HCT116 (cell line): ENCODE measurements around the gene KIF26B. TPM values are rescaled to one million over a fixed set of nuclear protein-coding genes. Genes with fewer than 3 reads are reported as not detected.

Experiments
- ATAC-seq: fragments of 200-7000 bp; cut with Tn5 transposase; 2 replicates; pipeline ENCODE4 v1.9.1; 2020; ENCODE audit warnings: mild to moderate bottlenecking, moderate library complexity
- BruUV-seq: library from RNA; stranded (reverse); fragments of 400-500 nt; replicated peaks from 2 replicates; lab custom pipeline; 2021; lab: Mats Ljungman, UMichigan
- CTCF ChIA-PET: fragments of 300-600 bp; sonication (Branson Sonifier 250); formaldehyde crosslinking; loops from one replicate; lab custom pipeline; 2021; ENCODE audit warnings: antibody characterized with exemption; lab: Charles Lee
- POLR2A ChIA-PET: fragments of 300-600, 350-600 bp; sonication (Branson Sonifier 250); formaldehyde crosslinking; loops from one replicate; lab custom pipeline; 2021; ENCODE audit warnings: antibody characterized with exemption; lab: Charles Lee
- RAD21 ChIA-PET, 2 experiments: fragments of 300-600 bp; sonication (Branson Sonifier 250); formaldehyde crosslinking; loops; one replicate each; lab custom pipeline; 2023; ENCODE audit warnings: low total read pairs in 2 of 2; ENCODE audit not compliant: uncharacterized antibody in 2 of 2, unreplicated experiment in 2 of 2, low non-redundant PET in 1 of 2; lab: Charles Lee
- DNase-seq: peaks from one replicate; pipeline ENCODE4 v3.0.0-alpha.2; 2010; ENCODE audit warnings: low read depth, low spot score
- H2AFZ ChIP-seq: fragments of 200-600 bp; shearing (Covaris generic), sonication (generic); 2 replicates; pipeline ENCODE4 v1.6.1; 2017; ENCODE audit warnings: low read depth, mixed run types, mixed read lengths, antibody characterized with exemption, low read length; ENCODE audit not compliant: poor library complexity, severe bottlenecking
- H3K27ac ChIP-seq: 2 replicates; pipeline ENCODE4 v1.5.1; 2012; ENCODE audit warnings: low read depth, low read length
- H3K27me3 ChIP-seq: fragments of 200-600 bp; sonication (generic); 2 replicates; pipeline ENCODE4 v1.6.1; 2016; ENCODE audit warnings: mixed run types, low read length, mixed read lengths; ENCODE audit not compliant: insufficient read depth
- H3K36me3 ChIP-seq, 2 experiments: fragments of 200-500 bp in 1 of 2; fragments of 200-600 bp in 1 of 2; sonication (Bioruptor generic) in 1 of 2; sonication (generic) in 1 of 2; 2 replicates each; pipeline versions ENCODE4 v1.5.1 to v1.6.1; 2014 to 2016; ENCODE audit warnings: low read length in 2 of 2, inconsistent platforms in 1 of 2, mixed read lengths in 1 of 2, mixed run types in 1 of 2; ENCODE audit not compliant: insufficient read depth in 2 of 2, control insufficient read depth in 1 of 2
- H3K4me1 ChIP-seq, 2 experiments: fragments of 200-600 bp in 1 of 2; sonication (generic) in 1 of 2; 2 replicates each; pipeline versions ENCODE4 v1.5.1 to v1.6.1; 2012 to 2017; ENCODE audit warnings: low read length in 2 of 2, inconsistent platforms in 1 of 2, mild to moderate bottlenecking in 1 of 2, mixed read lengths in 1 of 2, mixed run types in 1 of 2, moderate library complexity in 1 of 2; ENCODE audit not compliant: insufficient read depth in 2 of 2, control insufficient read depth in 1 of 2
- H3K4me2 ChIP-seq: fragments of 200-600 bp; sonication (generic); 2 replicates; pipeline ENCODE4 v1.6.1; 2017; ENCODE audit warnings: mixed run types, low read length, mixed read lengths
- H3K4me3 ChIP-seq, 2 experiments: fragments of 200-600 bp in 1 of 2; sonication (generic) in 1 of 2; replicated peaks in 1 of 2; 2 replicates each; pipeline ENCODE4 v1.5.1; 2011 to 2016; ENCODE audit warnings: low read length in 2 of 2, control low read depth in 1 of 2, low read depth in 1 of 2, mild to moderate bottlenecking in 1 of 2, mixed read lengths in 1 of 2, mixed run types in 1 of 2
- H3K79me2 ChIP-seq: fragments of 200-600 bp; sonication (generic); 2 replicates; pipeline ENCODE4 v1.6.1; 2017; ENCODE audit warnings: mild to moderate bottlenecking, mixed run types, low read length, moderate library complexity, mixed read lengths; ENCODE audit not compliant: insufficient read depth
- H3K9ac ChIP-seq: fragments of 200-600 bp; sonication (generic); 2 replicates; pipeline ENCODE4 v1.6.1; 2016; ENCODE audit warnings: low read length, mixed read lengths
- H3K9me2 ChIP-seq: fragments of 200-600 bp; sonication (generic), shearing (Covaris generic); 2 replicates; pipeline ENCODE4 v1.6.1; 2017; ENCODE audit warnings: mixed run types, mild to moderate bottlenecking, moderate library complexity; ENCODE audit not compliant: insufficient read depth
- H3K9me3 ChIP-seq, 2 experiments: fragments of 200-500 bp in 1 of 2; fragments of 200-600 bp in 1 of 2; sonication (Bioruptor generic) in 1 of 2; sonication (generic) in 1 of 2; 2 replicates each; pipeline ENCODE4 v1.6.1; 2014 to 2017; ENCODE audit warnings: low read length in 2 of 2, mixed read lengths in 2 of 2, inconsistent platforms in 1 of 2, low read depth in 1 of 2, mild to moderate bottlenecking in 1 of 2, mixed run types in 1 of 2, moderate library complexity in 1 of 2; ENCODE audit not compliant: control insufficient read depth in 1 of 2, insufficient read depth in 1 of 2
- H4K20me1 ChIP-seq: fragments of 200-600 bp; sonication (generic), shearing (Covaris generic); 2 replicates; pipeline ENCODE4 v1.6.1; 2017; ENCODE audit warnings: mixed run types, mild to moderate bottlenecking, moderate library complexity; ENCODE audit not compliant: insufficient read depth
- CEBPB ChIP-seq: IDR thresholded peaks from 2 replicates; pipeline ENCODE4 v1.6.1; 2012; ENCODE audit warnings: low read depth
- ELF1 ChIP-seq: IDR thresholded peaks from 2 replicates; pipeline ENCODE4 v1.6.1; 2012; ENCODE audit warnings: low read depth, borderline replicate concordance
- EZH2 ChIP-seq: fragments of 200-600 bp; sonication (generic); IDR thresholded peaks from 2 replicates; pipeline ENCODE4 v1.6.1; 2017; ENCODE audit warnings: antibody characterized with exemption, mixed run types
- EZH2phosphoT487 ChIP-seq: fragments of 200-600 bp; IDR thresholded peaks from 2 replicates; pipeline ENCODE4 v1.6.1; 2018; ENCODE audit warnings: antibody characterized with exemption, borderline replicate concordance
- POLR2A ChIP-seq: IDR thresholded peaks from 2 replicates; pipeline ENCODE4 v1.7.0; 2011; ENCODE audit warnings: borderline replicate concordance; ENCODE audit not compliant: insufficient read depth, insufficient read length; ENCODE audit errors: extremely low read depth
- RAD21 ChIP-seq: IDR thresholded peaks from 2 replicates; pipeline ENCODE4 v1.6.1; 2012; ENCODE audit warnings: low read depth, mild to moderate bottlenecking
- SP1 ChIP-seq: IDR thresholded peaks from 2 replicates; pipeline ENCODE4 v1.6.1; 2012; ENCODE audit warnings: low read depth
- SRF ChIP-seq: IDR thresholded peaks from 2 replicates; pipeline ENCODE4 v1.6.1; 2012; ENCODE audit warnings: low read depth
- TCF7L2 ChIP-seq: IDR thresholded peaks from 2 replicates; pipeline ENCODE4 v1.7.0; 2011; ENCODE audit warnings: borderline replicate concordance, inconsistent platforms; ENCODE audit not compliant: insufficient read depth, insufficient read length; ENCODE audit errors: extremely low read depth
- YY1 ChIP-seq: IDR thresholded peaks from 2 replicates; pipeline ENCODE4 v1.6.1; 2011; ENCODE audit warnings: low read length, low read depth, moderate library complexity, mild to moderate bottlenecking; ENCODE audit not compliant: insufficient replicate concordance; ENCODE audit errors: extremely low read depth
- intact Hi-C: fragments of 100-400 bp; cut with micrococcal nuclease; formaldehyde crosslinking; loops from 2 replicates; pipeline ENCODE4 v1.10.0; 2022
- total RNA-seq: library from RNA; stranded (reverse); gene quantifications from one replicate; pipeline ENCODE4 v1.2.1, GENCODE V29; 2021; ENCODE audit not compliant: unreplicated experiment
- TF ChIP-seq, protein P1 (sequence below), 3 experiments: fragments of 200-600 bp in 1 of 3; sonication (generic) in 1 of 3; IDR thresholded peaks in 2 of 3; conservative IDR thresholded peaks in 1 of 3; 2 replicates each; pipeline ENCODE4 v1.5.1; 2012 to 2017; ENCODE audit warnings: low read depth in 2 of 3, low read length in 2 of 3, antibody characterized with exemption in 1 of 3, borderline replicate concordance in 1 of 3, control low read depth in 1 of 3, mild to moderate bottlenecking in 1 of 3, mixed read lengths in 1 of 3, mixed run types in 1 of 3, moderate library complexity in 1 of 3; ENCODE audit not compliant: insufficient read depth in 1 of 3
- TF ChIP-seq, protein P2 (sequence below): IDR thresholded peaks from 2 replicates; pipeline ENCODE4 v1.6.1; 2012; ENCODE audit warnings: low read depth
- TF ChIP-seq, protein P3 (sequence below): IDR thresholded peaks from 2 replicates; pipeline ENCODE4 v1.6.1; 2012

KIF26B gene
- total RNA-seq, 1 experiment from 2014 or later = 0.49 TPM

DNA sequence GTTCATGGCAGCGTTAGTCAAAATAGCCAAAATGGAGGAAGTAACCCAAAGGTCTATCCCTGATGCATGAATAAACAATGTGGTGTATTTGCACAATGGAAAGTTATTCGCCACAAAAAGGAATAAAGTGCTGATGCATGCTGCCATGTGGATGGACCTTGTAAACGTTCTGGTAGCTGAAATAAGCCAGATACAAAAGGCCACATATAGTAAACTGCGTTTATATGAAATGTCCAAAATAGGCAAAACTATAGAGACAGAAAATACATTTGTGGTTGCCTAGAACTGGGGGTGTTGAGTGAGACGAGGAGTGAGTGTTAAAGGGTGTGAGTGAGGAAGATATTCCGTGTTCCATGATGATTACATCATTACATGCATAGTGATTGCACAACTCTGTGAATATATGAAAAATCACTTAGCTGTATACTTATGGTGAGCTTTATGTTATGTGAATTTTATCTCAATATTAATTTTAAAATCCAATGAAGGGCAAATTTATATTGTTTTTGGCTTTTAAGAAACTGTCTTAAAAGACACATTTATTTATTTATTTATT lies 321.3 kb downstream of the KIF26B start:
- POLR2A ChIA-PET = no interaction called here
- Histone ChIP-seq H4K20me1 (no peaks in the 10 kb centered on the region), H3K79me2 (no peaks in the 10 kb centered on the region), H3K9me3 (no peaks in the 10 kb centered on the region), H3K36me3 (no peaks in the 10 kb centered on the region), H3K9me2 (no peaks in the 10 kb centered on the region), H3K4me1 (no peaks in the 10 kb centered on the region), H3K4me3 (no peak overlapping the region), H3K27me3 (no peaks in the 10 kb centered on the region), H3K27ac (no peak overlapping the region), H3K9ac (no peak overlapping the region), H3K4me2 (no peak overlapping the region), H2AFZ (no peak overlapping the region)
- intact Hi-C loops = no loop called here
- DNase-seq (no peak), ATAC-seq (no peak)
- BruUV-seq = no TSS peak
- TF ChIP-seq EZH2phosphoT487 (no peak), SRF (no peak), ELF1 (no peak), RAD21 (no peak), SP1 (no peak), TCF7L2 (no peak), YY1 (no peak), CEBPB (no peak), POLR2A (no peak), EZH2 (no peak)
- TF ChIP-seq, protein P1, sequence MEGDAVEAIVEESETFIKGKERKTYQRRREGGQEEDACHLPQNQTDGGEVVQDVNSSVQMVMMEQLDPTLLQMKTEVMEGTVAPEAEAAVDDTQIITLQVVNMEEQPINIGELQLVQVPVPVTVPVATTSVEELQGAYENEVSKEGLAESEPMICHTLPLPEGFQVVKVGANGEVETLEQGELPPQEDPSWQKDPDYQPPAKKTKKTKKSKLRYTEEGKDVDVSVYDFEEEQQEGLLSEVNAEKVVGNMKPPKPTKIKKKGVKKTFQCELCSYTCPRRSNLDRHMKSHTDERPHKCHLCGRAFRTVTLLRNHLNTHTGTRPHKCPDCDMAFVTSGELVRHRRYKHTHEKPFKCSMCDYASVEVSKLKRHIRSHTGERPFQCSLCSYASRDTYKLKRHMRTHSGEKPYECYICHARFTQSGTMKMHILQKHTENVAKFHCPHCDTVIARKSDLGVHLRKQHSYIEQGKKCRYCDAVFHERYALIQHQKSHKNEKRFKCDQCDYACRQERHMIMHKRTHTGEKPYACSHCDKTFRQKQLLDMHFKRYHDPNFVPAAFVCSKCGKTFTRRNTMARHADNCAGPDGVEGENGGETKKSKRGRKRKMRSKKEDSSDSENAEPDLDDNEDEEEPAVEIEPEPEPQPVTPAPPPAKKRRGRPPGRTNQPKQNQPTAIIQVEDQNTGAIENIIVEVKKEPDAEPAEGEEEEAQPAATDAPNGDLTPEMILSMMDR (IDR thresholded peaks at IDR 0.05 in 2 of 3, conservative IDR thresholded peaks at IDR 0.05 in 1 of 3; ENCODE audit: borderline replicate concordance in 1 of 3, insufficient read depth in 1 of 3, low read depth in 2 of 3, low read length in 2 of 3) = no peak
- TF ChIP-seq, protein P2, sequence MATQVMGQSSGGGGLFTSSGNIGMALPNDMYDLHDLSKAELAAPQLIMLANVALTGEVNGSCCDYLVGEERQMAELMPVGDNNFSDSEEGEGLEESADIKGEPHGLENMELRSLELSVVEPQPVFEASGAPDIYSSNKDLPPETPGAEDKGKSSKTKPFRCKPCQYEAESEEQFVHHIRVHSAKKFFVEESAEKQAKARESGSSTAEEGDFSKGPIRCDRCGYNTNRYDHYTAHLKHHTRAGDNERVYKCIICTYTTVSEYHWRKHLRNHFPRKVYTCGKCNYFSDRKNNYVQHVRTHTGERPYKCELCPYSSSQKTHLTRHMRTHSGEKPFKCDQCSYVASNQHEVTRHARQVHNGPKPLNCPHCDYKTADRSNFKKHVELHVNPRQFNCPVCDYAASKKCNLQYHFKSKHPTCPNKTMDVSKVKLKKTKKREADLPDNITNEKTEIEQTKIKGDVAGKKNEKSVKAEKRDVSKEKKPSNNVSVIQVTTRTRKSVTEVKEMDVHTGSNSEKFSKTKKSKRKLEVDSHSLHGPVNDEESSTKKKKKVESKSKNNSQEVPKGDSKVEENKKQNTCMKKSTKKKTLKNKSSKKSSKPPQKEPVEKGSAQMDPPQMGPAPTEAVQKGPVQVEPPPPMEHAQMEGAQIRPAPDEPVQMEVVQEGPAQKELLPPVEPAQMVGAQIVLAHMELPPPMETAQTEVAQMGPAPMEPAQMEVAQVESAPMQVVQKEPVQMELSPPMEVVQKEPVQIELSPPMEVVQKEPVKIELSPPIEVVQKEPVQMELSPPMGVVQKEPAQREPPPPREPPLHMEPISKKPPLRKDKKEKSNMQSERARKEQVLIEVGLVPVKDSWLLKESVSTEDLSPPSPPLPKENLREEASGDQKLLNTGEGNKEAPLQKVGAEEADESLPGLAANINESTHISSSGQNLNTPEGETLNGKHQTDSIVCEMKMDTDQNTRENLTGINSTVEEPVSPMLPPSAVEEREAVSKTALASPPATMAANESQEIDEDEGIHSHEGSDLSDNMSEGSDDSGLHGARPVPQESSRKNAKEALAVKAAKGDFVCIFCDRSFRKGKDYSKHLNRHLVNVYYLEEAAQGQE = no peak
- TF ChIP-seq, protein P3, sequence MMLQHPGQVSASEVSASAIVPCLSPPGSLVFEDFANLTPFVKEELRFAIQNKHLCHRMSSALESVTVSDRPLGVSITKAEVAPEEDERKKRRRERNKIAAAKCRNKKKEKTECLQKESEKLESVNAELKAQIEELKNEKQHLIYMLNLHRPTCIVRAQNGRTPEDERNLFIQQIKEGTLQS = no peak
- RAD21 ChIA-PET = no interaction called here
- CTCF ChIA-PET = no interaction called here
